ENCODE data around the gene ST8SIA2. TPM values are rescaled to one million over a fixed set of nuclear protein-coding genes. Genes with fewer than 3 reads are reported as not detected.
"Not testable (repeated sequence)": the region's sequence is repeated elsewhere in the genome, so short reads cannot be mapped to it uniquely, and the experiment has no call there.

Gene ST8SIA2
- total RNA-seq, 2 experiments from 2014 or later, result not detected

- Mint-ChIP-seq H3K27me3 (peaks cover 12% of the 10 kb centered on the region), H3K4me1 (ENCODE audit: low read depth) (no peaks in the 10 kb centered on the region), H3K27ac (no peak overlapping the region), H3K4me3 (no peak overlapping the region), H3K9me3 (peaks cover 2% of the 10 kb centered on the region), H3K36me3 (ENCODE audit: low read depth) (no peaks in the 10 kb centered on the region)
- H3K27me3 ChIP-seq (ENCODE audit: control insufficient read depth in 1 of 2, insufficient read depth in 2 of 2, low read length in 2 of 2), result peaks cover 0 to 3% of the 10 kb centered on the region in 2 experiments
- CTCF ChIA-PET, result no interaction called here
- ATAC-seq (ENCODE audit: poor library complexity) (no peak), DNase-seq (no peak)
- H3K36me3 ChIP-seq (ENCODE audit: insufficient read depth, low read length), result no peaks in the 10 kb centered on the region
- no peaks in the 10 kb centered on the region for H3K9me3 ChIP-seq (ENCODE audit: control insufficient read depth in 1 of 2, insufficient read depth in 1 of 2, low read length in 2 of 2)
- intact Hi-C loops (cut with DNase I, micrococcal nuclease), result no loop called here
- no peaks in the 10 kb centered on the region for H3K4me1 ChIP-seq (ENCODE audit: insufficient read depth, low read length)
- H3K4me3 ChIP-seq (ENCODE audit: low read length), result no peak overlapping the region
- no peak overlapping the region for H3K27ac ChIP-seq (ENCODE audit: low read depth in 1 of 2, low read length in 2 of 2)
- POLR2A ChIA-PET, result no interaction called here
- TF ChIP-seq CTCF (IDR thresholded peaks at IDR 0.05), result no peak
Observed at GRCh38 chr15:92473756-92474155, 80.1 kb downstream of the ST8SIA2 start.

DNA sequence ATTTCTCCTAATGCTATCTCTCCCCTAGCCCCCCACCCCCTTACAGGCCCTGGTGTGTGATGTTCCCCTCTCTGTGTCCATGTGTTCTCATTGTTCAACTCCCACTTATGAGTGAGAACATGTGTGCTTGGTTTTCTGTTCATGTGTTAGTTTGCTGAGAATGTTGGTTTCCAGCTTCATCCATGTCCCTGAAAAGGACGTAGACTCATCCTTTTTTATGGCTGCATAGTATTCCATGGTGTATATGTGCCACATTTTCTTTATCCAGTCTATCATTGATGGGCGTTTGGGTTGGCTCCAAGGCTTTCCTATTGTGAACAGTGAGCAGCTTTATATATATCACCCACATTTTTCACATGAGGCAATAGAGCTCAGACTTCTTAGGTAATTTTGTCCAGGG lies 86.0 kb downstream of the ST8SIA2 start:
- H3K9me3 ChIP-seq (ENCODE audit: control insufficient read depth in 1 of 2, insufficient read depth in 1 of 2, low read length in 2 of 2); ATAC-seq (ENCODE audit: poor library complexity); POLR2A ChIA-PET; intact Hi-C loops (cut with DNase I, micrococcal nuclease); H3K27ac Mint-ChIP-seq; H3K4me3 Mint-ChIP-seq; H3K4me1 Mint-ChIP-seq (ENCODE audit: low read depth); CTCF ChIA-PET; H3K36me3 Mint-ChIP-seq (ENCODE audit: low read depth); DNase-seq; H3K27me3 ChIP-seq (ENCODE audit: control insufficient read depth in 1 of 2, insufficient read depth in 2 of 2, low read length in 2 of 2); H3K27ac ChIP-seq (ENCODE audit: low read depth in 1 of 2, low read length in 2 of 2); H3K4me3 ChIP-seq (ENCODE audit: low read length); H3K9me3 Mint-ChIP-seq; H3K4me1 ChIP-seq (ENCODE audit: insufficient read depth, low read length); H3K36me3 ChIP-seq (ENCODE audit: insufficient read depth, low read length): not testable (repeated sequence)
- peaks cover 43% of the 10 kb centered on the region for H3K27me3 Mint-ChIP-seq

DNA sequence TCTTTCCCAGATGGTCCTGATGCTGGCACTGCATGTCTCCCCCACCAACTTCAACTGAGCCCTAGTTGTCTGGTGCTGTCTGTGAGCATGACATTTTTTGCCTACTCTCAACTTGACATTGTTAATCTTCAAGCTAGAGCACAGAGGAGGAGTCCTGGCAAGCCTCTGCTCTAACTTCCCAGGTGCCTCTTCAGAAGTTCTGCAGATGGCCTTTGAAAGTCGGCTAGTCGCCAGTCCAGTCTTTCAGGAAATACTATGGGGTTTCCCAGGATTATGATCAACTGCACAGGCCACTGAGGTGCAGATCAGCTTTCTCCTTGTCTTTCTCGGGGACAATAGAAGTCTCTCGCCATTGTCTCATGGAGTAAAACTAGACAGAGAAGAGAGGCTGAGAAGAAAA lies 86.7 kb downstream of the ST8SIA2 start:
- no peak for TF ChIP-seq CTCF (IDR thresholded peaks at IDR 0.05)
- H3K4me3 ChIP-seq (ENCODE audit: low read length), result no peak overlapping the region
- no peaks in the 10 kb centered on the region for H3K9me3 ChIP-seq (ENCODE audit: control insufficient read depth in 1 of 2, insufficient read depth in 1 of 2, low read length in 2 of 2)
- DNase-seq, result no peak
- H3K36me3 ChIP-seq (ENCODE audit: insufficient read depth, low read length), result no peaks in the 10 kb centered on the region
- no peak overlapping the region for H3K27ac ChIP-seq (ENCODE audit: low read depth in 1 of 2, low read length in 2 of 2)
- Mint-ChIP-seq H3K27ac (no peak overlapping the region), H3K4me3 (no peak overlapping the region), H3K9me3 (peaks cover 2% of the 10 kb centered on the region), H3K27me3 (peaks cover 39% of the 10 kb centered on the region), H3K36me3 (ENCODE audit: low read depth) (no peaks in the 10 kb centered on the region), H3K4me1 (ENCODE audit: low read depth) (no peaks in the 10 kb centered on the region)
- ChIA-PET POLR2A (no interaction called here), CTCF (no interaction called here)
- intact Hi-C loops (cut with DNase I, micrococcal nuclease), result no loop called here
- peaks cover 4 to 5% of the 10 kb centered on the region in 2 experiments for H3K27me3 ChIP-seq (ENCODE audit: control insufficient read depth in 1 of 2, insufficient read depth in 2 of 2, low read length in 2 of 2)
- ATAC-seq (ENCODE audit: poor library complexity), result no peak
- H3K4me1 ChIP-seq (ENCODE audit: insufficient read depth, low read length), result no peaks in the 10 kb centered on the region

DNA sequence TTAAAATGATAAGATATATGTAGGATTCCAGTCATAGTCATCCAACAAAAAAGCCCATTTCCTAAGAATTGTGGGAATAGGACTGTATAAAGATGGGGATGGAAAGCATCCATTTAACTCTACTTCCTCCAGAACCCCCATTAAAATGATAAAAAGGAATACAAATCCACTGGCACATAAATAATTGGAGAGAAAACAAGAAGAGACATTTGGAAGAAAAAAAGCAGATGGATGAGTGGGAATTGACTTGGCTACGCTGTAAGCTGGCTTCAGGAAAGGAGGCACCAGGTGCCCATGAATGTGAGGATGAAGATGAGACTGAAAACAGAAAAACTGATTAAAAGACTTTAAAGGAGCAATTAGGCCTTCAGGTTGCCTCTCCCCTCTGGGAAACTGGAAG lies 91.8 kb downstream of the ST8SIA2 start:
- peaks cover 4% of the 10 kb centered on the region for H3K9me3 Mint-ChIP-seq
- H3K9me3 ChIP-seq (ENCODE audit: control insufficient read depth in 1 of 2, insufficient read depth in 1 of 2, low read length in 2 of 2), result no peaks in the 10 kb centered on the region
- peaks cover 22% of the 10 kb centered on the region for H3K27me3 Mint-ChIP-seq
- no peaks in the 10 kb centered on the region for H3K4me1 ChIP-seq (ENCODE audit: insufficient read depth, low read length)
- CTCF ChIA-PET, result no interaction called here
- TF ChIP-seq CTCF (IDR thresholded peaks at IDR 0.05), result no peak
- peaks cover 5% of the 10 kb centered on the region in 2 experiments for H3K27me3 ChIP-seq (ENCODE audit: control insufficient read depth in 1 of 2, insufficient read depth in 2 of 2, low read length in 2 of 2)
- no peaks in the 10 kb centered on the region for H3K36me3 ChIP-seq (ENCODE audit: insufficient read depth, low read length)
- H3K36me3 Mint-ChIP-seq (ENCODE audit: low read depth), result no peaks in the 10 kb centered on the region
- H3K27ac Mint-ChIP-seq, result no peak overlapping the region
- ATAC-seq (ENCODE audit: poor library complexity), result no peak
- no peaks in the 10 kb centered on the region for H3K4me1 Mint-ChIP-seq (ENCODE audit: low read depth)
- no peak overlapping the region for H3K4me3 Mint-ChIP-seq
- POLR2A ChIA-PET, result no interaction called here
- no peak overlapping the region for H3K4me3 ChIP-seq (ENCODE audit: low read length)
- intact Hi-C loops (cut with DNase I, micrococcal nuclease), result no loop called here
- no peak overlapping the region for H3K27ac ChIP-seq (ENCODE audit: low read depth in 1 of 2, low read length in 2 of 2)
- no peak for DNase-seq

Measured in CD4-positive, alpha-beta T cell (primary cell).